Astrocyte of the cerebellum (primary cell): ENCODE results near the gene NUDT10.
A peak's percentile ranks its signal among the peaks of the same experiment; 100 is the strongest.
"Not testable (repeated sequence)": the region's sequence is repeated elsewhere in the genome, so short reads cannot be mapped to it uniquely, and the experiment has no call there.

Source experiments
- DNase-seq: peaks from one replicate; pipeline ENCODE4 v3.0.0-alpha.2; 2011; ENCODE audit warnings: low read depth
- H3K4me3 ChIP-seq: 2 replicates; pipeline ENCODE4 v1.5.1; 2011; ENCODE audit warnings: mild to moderate bottlenecking, low read depth, low read length, moderate library complexity
- CTCF ChIP-seq: IDR thresholded peaks from 2 replicates; pipeline ENCODE4 v1.5.1; 2012; ENCODE audit warnings: low read length, low read depth, moderate library complexity, mild to moderate bottlenecking; ENCODE audit errors: missing control alignments
- in situ Hi-C: cut with HindIII; loops from 2 replicates; pipeline ENCODE4 v1.10.0; 2017; ENCODE audit warnings: low sequenced_read_pairs

NUDT10 gene

GRCh38 chrX:51332188-51332942 lies at the start of gene NUDT10:
NUDT10 (plus strand) TSS chrX:51332822; CDS start chrX:51332966, 144 bp downstream.
- peak within 1 kb of the TSS; percentile 46 for H3K4me3 ChIP-seq
- in situ Hi-C loops = no loop called here
- DNase-seq = no peak
- TF ChIP-seq CTCF = no peak

DNA sequence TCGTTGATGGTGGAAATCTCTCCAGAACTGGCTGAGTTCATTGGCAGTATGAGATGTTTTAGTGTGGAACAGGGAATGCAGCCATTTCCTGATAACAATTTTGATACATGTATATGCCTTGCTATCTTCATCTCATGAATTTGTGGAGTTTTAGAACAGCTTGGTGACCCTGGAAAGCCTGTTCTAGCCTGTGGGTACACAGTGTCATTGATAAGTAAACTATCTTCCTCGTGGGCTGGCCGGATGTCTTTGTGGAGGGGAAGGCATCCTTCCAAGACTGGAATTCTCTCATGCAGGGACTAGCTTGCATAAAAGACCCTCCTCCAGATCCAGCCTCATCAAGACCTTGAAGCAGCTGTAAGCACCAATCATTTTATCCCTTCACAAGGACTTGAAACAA lies 40.2 kb upstream of the NUDT10 start:
- in situ Hi-C loops = no loop called here
- H3K4me3 ChIP-seq = no peak overlapping the region
- no peak for TF ChIP-seq CTCF
- DNase-seq = no peak

GRCh38 chrX:51296138-51296537 lies 36.5 kb upstream of the NUDT10 start:
- no peak for TF ChIP-seq CTCF
- no peak for DNase-seq
- in situ Hi-C loops = no loop called here
- H3K4me3 ChIP-seq = no peak overlapping the region

GRCh38 chrX:51316271-51316670 lies 16.4 kb upstream of the NUDT10 start:
- DNase-seq = no peak
- no peak overlapping the region for H3K4me3 ChIP-seq
- no peak for TF ChIP-seq CTCF
- in situ Hi-C loops = no loop called here

DNA sequence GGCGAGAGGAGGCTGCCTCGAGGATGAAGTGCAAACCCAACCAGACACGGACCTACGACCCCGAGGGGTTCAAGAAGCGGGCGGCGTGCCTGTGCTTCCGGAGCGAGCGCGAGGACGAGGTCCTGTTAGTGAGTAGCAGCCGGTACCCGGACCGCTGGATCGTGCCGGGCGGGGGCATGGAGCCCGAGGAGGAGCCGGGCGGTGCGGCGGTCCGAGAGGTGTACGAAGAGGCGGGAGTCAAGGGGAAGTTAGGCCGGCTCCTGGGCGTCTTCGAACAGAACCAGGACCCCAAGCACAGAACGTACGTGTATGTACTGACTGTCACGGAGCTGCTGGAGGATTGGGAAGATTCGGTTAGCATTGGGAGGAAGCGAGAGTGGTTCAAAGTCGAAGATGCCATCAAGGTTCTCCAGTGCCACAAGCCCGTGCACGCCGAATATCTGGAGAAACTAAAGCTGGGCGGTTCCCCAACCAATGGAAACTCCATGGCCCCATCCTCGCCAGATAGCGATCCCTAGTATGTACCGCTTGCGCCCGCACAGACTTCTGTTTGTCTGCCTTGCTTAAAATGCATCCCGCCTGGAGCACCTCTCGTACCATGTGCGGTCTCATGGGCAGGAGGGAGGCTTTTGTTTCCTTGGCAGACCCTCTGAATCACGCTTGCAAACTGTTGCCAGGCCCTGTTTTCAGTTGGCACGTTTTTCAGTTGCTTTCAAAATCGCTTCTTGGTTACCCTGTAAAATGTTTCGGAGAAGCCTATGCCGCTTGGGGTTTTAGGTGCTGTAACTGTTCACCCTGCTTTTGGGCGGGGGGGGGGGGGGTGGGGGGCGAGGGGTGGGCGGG lies 542 bp downstream of the NUDT10 start:
- peak overlapping the region; percentile 46 for H3K4me3 ChIP-seq
- DNase-seq, in situ Hi-C loops: not testable (repeated sequence)

GRCh38 chrX:51334276-51334675 lies 1.7 kb downstream of the NUDT10 start:
- TF ChIP-seq CTCF = no peak
- no peak overlapping the region for H3K4me3 ChIP-seq
- no peak for DNase-seq
- in situ Hi-C loops = no loop called here

DNA sequence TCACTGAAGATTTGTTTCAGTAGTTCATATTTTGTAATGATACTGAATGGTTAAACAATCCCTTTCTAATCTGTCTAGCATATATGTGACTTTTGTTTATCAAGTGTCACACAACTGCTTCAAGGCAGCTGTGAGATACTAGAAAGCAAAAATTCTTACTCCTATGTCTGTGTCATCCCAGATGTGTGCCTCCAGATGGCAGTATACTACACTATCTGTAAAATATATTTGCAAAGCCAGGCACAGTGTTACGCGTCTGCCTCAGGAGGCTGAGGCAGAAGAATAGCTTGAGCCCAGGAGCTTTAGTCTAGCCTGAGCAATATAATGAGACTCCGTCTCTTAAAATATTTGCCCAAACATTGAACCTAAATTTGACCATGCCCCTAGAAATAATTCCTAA lies 4.0 kb downstream of the NUDT10 start:
- no peak overlapping the region for H3K4me3 ChIP-seq
- DNase-seq = no peak
- in situ Hi-C loops = no loop called here
- TF ChIP-seq CTCF = peak; percentile 54
